ENCODE measurements around the gene IARS1.

DNA sequence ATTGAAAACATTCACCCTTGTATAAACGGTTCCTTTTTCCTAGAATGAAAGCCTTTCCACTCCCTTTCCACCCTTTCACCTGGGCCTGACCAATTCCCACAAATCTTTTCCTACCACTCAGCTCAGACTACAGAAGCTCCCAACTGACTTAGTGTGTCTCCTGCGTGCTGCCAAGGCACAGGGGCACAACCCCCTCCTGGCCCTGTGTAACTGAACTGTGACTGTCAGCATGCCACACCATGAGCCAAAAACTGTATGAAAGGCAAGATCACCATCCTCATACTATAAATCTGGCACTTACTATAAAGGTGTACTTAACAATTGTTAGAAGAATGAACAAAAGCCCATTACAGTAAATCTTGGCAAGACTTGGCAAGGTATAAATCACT lies 20.1 kb upstream of the IARS1 start:
- TF ChIP-seq, protein P1, sequence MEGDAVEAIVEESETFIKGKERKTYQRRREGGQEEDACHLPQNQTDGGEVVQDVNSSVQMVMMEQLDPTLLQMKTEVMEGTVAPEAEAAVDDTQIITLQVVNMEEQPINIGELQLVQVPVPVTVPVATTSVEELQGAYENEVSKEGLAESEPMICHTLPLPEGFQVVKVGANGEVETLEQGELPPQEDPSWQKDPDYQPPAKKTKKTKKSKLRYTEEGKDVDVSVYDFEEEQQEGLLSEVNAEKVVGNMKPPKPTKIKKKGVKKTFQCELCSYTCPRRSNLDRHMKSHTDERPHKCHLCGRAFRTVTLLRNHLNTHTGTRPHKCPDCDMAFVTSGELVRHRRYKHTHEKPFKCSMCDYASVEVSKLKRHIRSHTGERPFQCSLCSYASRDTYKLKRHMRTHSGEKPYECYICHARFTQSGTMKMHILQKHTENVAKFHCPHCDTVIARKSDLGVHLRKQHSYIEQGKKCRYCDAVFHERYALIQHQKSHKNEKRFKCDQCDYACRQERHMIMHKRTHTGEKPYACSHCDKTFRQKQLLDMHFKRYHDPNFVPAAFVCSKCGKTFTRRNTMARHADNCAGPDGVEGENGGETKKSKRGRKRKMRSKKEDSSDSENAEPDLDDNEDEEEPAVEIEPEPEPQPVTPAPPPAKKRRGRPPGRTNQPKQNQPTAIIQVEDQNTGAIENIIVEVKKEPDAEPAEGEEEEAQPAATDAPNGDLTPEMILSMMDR (IDR thresholded peaks at IDR 0.05), result no peak
- TF ChIP-seq POLR2A (IDR thresholded peaks at IDR 0.05), result no peak
